WERI-Rb-1 (cell line): ENCODE data around the gene EFCAB6.

Source experiments
- DNase-seq: peaks from one replicate; pipeline ENCODE4 v3.0.0-alpha.2; 2020
- H3K27ac ChIP-seq: fragments of 250-450 bp; sonication (Bioruptor Pico); 2 replicates; pipeline ENCODE4 v1.5.1; 2020; ENCODE audit warnings: mild to moderate bottlenecking, moderate library complexity
- H3K27me3 ChIP-seq: fragments of 250-450 bp; sonication (Bioruptor Pico); 2 replicates; pipeline ENCODE4 v1.5.1; 2021; ENCODE audit warnings: mild to moderate bottlenecking, low read depth, moderate library complexity; ENCODE audit not compliant: insufficient read depth, severe bottlenecking
- H3K36me3 ChIP-seq: fragments of 250-450 bp; sonication (Bioruptor Pico); 2 replicates; pipeline ENCODE4 v1.5.1; 2020; ENCODE audit warnings: mild to moderate bottlenecking, moderate library complexity
- H3K4me3 ChIP-seq: 2 replicates; pipeline ENCODE4 v1.5.1; 2011; ENCODE audit warnings: low read depth, mild to moderate bottlenecking, control low read depth, low read length
- H3K9me3 ChIP-seq: fragments of 250-450 bp; sonication (Bioruptor Pico); 2 replicates; pipeline ENCODE4 v1.5.1; 2021; ENCODE audit warnings: mild to moderate bottlenecking, moderate library complexity; ENCODE audit not compliant: severe bottlenecking
- CTCF ChIP-seq: IDR thresholded peaks from 2 replicates; pipeline ENCODE4 v1.5.1; 2011; ENCODE audit warnings: low read depth, mild to moderate bottlenecking, control low read depth, inconsistent platforms, low read length

Gene EFCAB6

GRCh38 chr22:43858156-43858895 lies 46.2 kb upstream of the EFCAB6 start:
- no peak for TF ChIP-seq CTCF
- H3K27ac ChIP-seq, result no peak overlapping the region
- no peaks in the 10 kb centered on the region for H3K27me3 ChIP-seq
- DNase-seq, result no peak
- H3K9me3 ChIP-seq, result peaks cover 3% of the 10 kb centered on the region
- peaks cover 54% of the 10 kb centered on the region for H3K36me3 ChIP-seq
- no peak overlapping the region for H3K4me3 ChIP-seq

GRCh38 chr22:43857367-43857766 lies 45.3 kb upstream of the EFCAB6 start:
- Histone ChIP-seq H3K9me3 (peaks cover 3% of the 10 kb centered on the region), H3K36me3 (peaks cover 54% of the 10 kb centered on the region), H3K27me3 (no peaks in the 10 kb centered on the region), H3K27ac (no peak overlapping the region), H3K4me3 (no peak overlapping the region)
- no peak for DNase-seq
- TF ChIP-seq CTCF, result no peak

- no peak for DNase-seq
- no peak for TF ChIP-seq CTCF
- Histone ChIP-seq H3K4me3 (no peak overlapping the region), H3K36me3 (peaks cover 50% of the 10 kb centered on the region), H3K27ac (no peak overlapping the region), H3K27me3 (no peaks in the 10 kb centered on the region), H3K9me3 (peaks cover 3% of the 10 kb centered on the region)
Measured at GRCh38 chr22:43855431-43855830, 43.3 kb upstream of the EFCAB6 start.

GRCh38 chr22:43854786-43855271 lies 42.7 kb upstream of the EFCAB6 start:
- Histone ChIP-seq H3K4me3 (no peak overlapping the region), H3K27ac (no peak overlapping the region), H3K9me3 (peaks cover 3% of the 10 kb centered on the region), H3K36me3 (peaks cover 50% of the 10 kb centered on the region), H3K27me3 (no peaks in the 10 kb centered on the region)
- DNase-seq, result no peak
- no peak for TF ChIP-seq CTCF

GRCh38 chr22:43854121-43854785 lies 42.1 kb upstream of the EFCAB6 start:
- Histone ChIP-seq H3K4me3 (no peak overlapping the region), H3K27ac (no peak overlapping the region), H3K36me3 (peaks cover 45% of the 10 kb centered on the region), H3K27me3 (no peaks in the 10 kb centered on the region), H3K9me3 (peaks cover 3% of the 10 kb centered on the region)
- no peak for DNase-seq
- TF ChIP-seq CTCF, result no peak
